Gastroesophageal sphincter (tissue), 3 donors: ENCODE measurements around the gene GMPR.

Experiments used
- CTCF ChIP-seq, 4 experiments: fragments of 200-600 bp in 2 of 4; fragments of 450-650 bp in 2 of 4; sonication (generic) in 1 of 4; IDR thresholded peaks; one replicate each; pipeline ENCODE4 v1.5.1; 2017 to 2019; ENCODE audit warnings: antibody characterized with exemption in 4 of 4, mild to moderate bottlenecking in 2 of 4, moderate library complexity in 2 of 4
- EP300 ChIP-seq: sonication (generic); formaldehyde crosslinking; IDR thresholded peaks from one replicate; pipeline ENCODE4 v1.6.1; 2017; ENCODE audit warnings: antibody characterized with exemption, mild to moderate bottlenecking
- POLR2A ChIP-seq, 2 donors: fragments of 450-650 bp; IDR thresholded peaks; one replicate each; pipeline ENCODE4 v1.6.1; 2017; ENCODE audit warnings: antibody characterized with exemption in 2 of 2, mild to moderate bottlenecking in 2 of 2, moderate library complexity in 1 of 2
- POLR2AphosphoS5 ChIP-seq: sonication (generic); formaldehyde crosslinking; IDR thresholded peaks from one replicate; pipeline ENCODE4 v1.6.1; 2017; ENCODE audit warnings: antibody characterized with exemption

DNA sequence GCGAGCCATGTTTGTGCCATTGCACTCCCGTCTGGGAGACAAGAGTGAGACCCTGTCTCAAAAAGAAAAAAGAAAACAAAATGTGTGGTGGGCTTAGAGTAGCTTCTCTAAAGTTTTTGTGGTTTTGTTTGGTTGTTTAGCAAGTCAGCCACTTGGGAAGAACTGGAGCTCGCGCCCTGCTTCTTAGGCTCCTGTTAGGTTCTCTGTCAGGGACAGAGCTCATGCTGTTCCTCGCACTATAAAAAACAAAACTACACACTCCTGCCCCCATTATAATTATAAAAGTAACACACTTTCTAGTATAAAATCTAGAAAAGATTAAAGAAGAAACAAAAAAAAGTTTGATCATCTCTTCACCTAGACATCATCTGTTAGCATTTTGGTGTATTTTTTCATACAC lies 33.0 kb downstream of the GMPR start:
- TF ChIP-seq CTCF (IDR thresholded peaks at IDR 0.05) (no peak), POLR2AphosphoS5 (no peak), POLR2A (IDR thresholded peaks at IDR 0.05) (no peak), EP300 (no peak)
